GM12878 (cell line): ENCODE measurements around the gene EBLN2. TPM values are rescaled to one million over a fixed set of nuclear protein-coding genes. Genes with fewer than 3 reads are reported as not detected.

ENCODE experiments used
- ATAC-seq: fragments of 200-7000 bp; cut with Tn5 transposase; 3 replicates; pipeline ENCODE4 v1.9.1; 2020; ENCODE audit warnings: mild to moderate bottlenecking, moderate library complexity
- BruUV-seq: library from RNA; stranded (reverse); fragments of 400-500 nt; replicated peaks from 2 replicates; lab custom pipeline; 2021; lab: Mats Ljungman, UMichigan
- CTCF ChIA-PET: fragments of 300-600 bp; sonication (Branson Sonifier 250); formaldehyde crosslinking; extraction: SDS; loops from one replicate; lab custom pipeline; 2021; ENCODE audit warnings: inconsistent platforms; lab: Yijun Ruan, JAX
- POLR2A ChIA-PET: fragments of 350-600 bp; formaldehyde crosslinking; extraction: SDS; loops from one replicate; lab custom pipeline; 2021; ENCODE audit warnings: inconsistent platforms; lab: Charles Lee
- RAD21 ChIA-PET: fragments of 300-600 bp; sonication (Branson Sonifier 250); formaldehyde crosslinking; loops from one replicate; lab custom pipeline; 2023; ENCODE audit warnings: antibody characterized with exemption; ENCODE audit not compliant: unreplicated experiment; lab: Charles Lee
- SMC1A ChIA-PET: fragments of 300-600 bp; sonication (Branson Sonifier 250); formaldehyde crosslinking; loops from one replicate; lab custom pipeline; 2023; ENCODE audit not compliant: unreplicated experiment, uncharacterized antibody; lab: Charles Lee
- DNase-seq: peaks from one replicate; pipeline ENCODE4 v3.0.0-alpha.2; 2011; ENCODE audit warnings: low read depth, low spot score
- FAIRE-seq: peaks from 3 replicates; lab custom pipeline; 2011; peaks lifted over from hg19 to GRCh38; lab: Jason Lieb, UNC
- H2AFZ ChIP-seq: 2 replicates; pipeline ENCODE4 v1.6.0; 2011; ENCODE audit warnings: low read depth, low read length, control low read depth; ENCODE audit not compliant: control insufficient read depth
- H3K27ac ChIP-seq: 2 replicates; pipeline ENCODE4 v1.5.1; 2011; ENCODE audit warnings: control low read depth; ENCODE audit not compliant: control insufficient read depth, insufficient read depth
- H3K27me3 ChIP-seq, 2 experiments: replicated peaks in 1 of 2; 2 replicates each; pipeline versions ENCODE4 v1.6.0 to v1.6.1; 2011; ENCODE audit warnings: low read length in 1 of 2; ENCODE audit not compliant: control insufficient read depth in 2 of 2, insufficient read depth in 2 of 2
- H3K36me3 ChIP-seq, 2 experiments: 2 replicates each; pipeline ENCODE4 v1.5.1; 2011; ENCODE audit warnings: low read length in 1 of 2; ENCODE audit not compliant: control insufficient read depth in 2 of 2, insufficient read depth in 2 of 2
- H3K4me1 ChIP-seq: 2 replicates; pipeline ENCODE4 v1.6.1; 2011; ENCODE audit warnings: mild to moderate bottlenecking, low read length, moderate library complexity, mixed read lengths; ENCODE audit not compliant: control insufficient read depth, insufficient read depth
- H3K4me2 ChIP-seq: 2 replicates; pipeline ENCODE4 v1.6.0; 2011; ENCODE audit warnings: control low read depth; ENCODE audit not compliant: control insufficient read depth, insufficient read depth
- H3K4me3 ChIP-seq: fragments of 200-600 bp; sonication (generic); 2 replicates; pipeline ENCODE4 v1.5.1; 2016
- H3K79me2 ChIP-seq: 2 replicates; pipeline ENCODE4 v1.6.0; 2011; ENCODE audit warnings: low read length; ENCODE audit not compliant: control insufficient read depth, insufficient read depth
- H3K9ac ChIP-seq: 2 replicates; pipeline ENCODE4 v1.8.0; 2011; ENCODE audit warnings: low read length, control low read depth, mixed read lengths; ENCODE audit not compliant: control insufficient read depth, insufficient read depth
- H3K9me3 ChIP-seq: replicated peaks from 3 replicates; pipeline ENCODE4 v1.5.1; 2011; ENCODE audit warnings: mild to moderate bottlenecking, low read length; ENCODE audit not compliant: control insufficient read depth, insufficient read depth
- H4K20me1 ChIP-seq: 2 replicates; pipeline ENCODE4 v1.6.0; 2011; ENCODE audit not compliant: control insufficient read depth, insufficient read depth
- BCL11A ChIP-seq: IDR thresholded peaks from 2 replicates; pipeline ENCODE4 v1.6.1; 2011; ENCODE audit warnings: low read depth, low read length
- EGR1 ChIP-seq, 2 experiments: IDR thresholded peaks; 1 replicate in 1 of 2; 2 replicates in 1 of 2; pipeline ENCODE4 v1.6.1; 2011 to 2012; ENCODE audit warnings: low read depth in 2 of 2, low read length in 2 of 2, borderline replicate concordance in 1 of 2, mild to moderate bottlenecking in 1 of 2, moderate library complexity in 1 of 2
- ESRRA ChIP-seq: IDR thresholded peaks from 2 replicates; pipeline ENCODE4 v1.6.1; 2012; ENCODE audit warnings: mild to moderate bottlenecking, low read length, improper control_type of control experiment
- FOS ChIP-seq: IDR thresholded peaks from 3 replicates; pipeline ENCODE4 v1.6.1; 2011; ENCODE audit warnings: borderline replicate concordance; ENCODE audit not compliant: insufficient read length; ENCODE audit errors: extremely low read depth
- MYB ChIP-seq: fragments of 150-350 bp; IDR thresholded peaks from 2 replicates; pipeline ENCODE4 v1.6.1; 2014; ENCODE audit warnings: mild to moderate bottlenecking, low read depth, low read length, borderline replicate concordance
- NR2F1 ChIP-seq: fragments of 450-650 bp; conservative IDR thresholded peaks from 2 replicates; pipeline ENCODE4 v1.6.1; 2017; ENCODE audit warnings: mild to moderate bottlenecking
- NRF1 ChIP-seq: conservative IDR thresholded peaks from 2 replicates; pipeline ENCODE4 v1.6.1; 2011; ENCODE audit warnings: mild to moderate bottlenecking, low read depth, low read length, improper control_type of control experiment
- PKNOX1 ChIP-seq: fragments of 450-650 bp; IDR thresholded peaks from 2 replicates; pipeline ENCODE4 v1.6.1; 2016; ENCODE audit warnings: mild to moderate bottlenecking
- PML ChIP-seq: IDR thresholded peaks from 2 replicates; pipeline ENCODE4 v1.6.1; 2012; ENCODE audit warnings: low read length, inconsistent platforms
- POLR2A ChIP-seq: IDR thresholded peaks from 2 replicates; pipeline ENCODE4 v1.6.1; 2011; ENCODE audit warnings: low read depth, mild to moderate bottlenecking, low read length
- POLR2AphosphoS2 ChIP-seq: IDR thresholded peaks from 2 replicates; pipeline ENCODE4 v1.6.1; 2011; ENCODE audit warnings: low read depth, mild to moderate bottlenecking, low read length, improper control_type of control experiment, moderate library complexity
- POU2F2 ChIP-seq: IDR thresholded peaks from 3 replicates; pipeline ENCODE4 v1.6.1; 2011; ENCODE audit warnings: low read depth, mild to moderate bottlenecking, low read length, borderline replicate concordance
- SKIL ChIP-seq: fragments of 450-650 bp; IDR thresholded peaks from 2 replicates; pipeline ENCODE4 v1.6.1; 2017; ENCODE audit warnings: mild to moderate bottlenecking, low read depth, inconsistent platforms; ENCODE audit not compliant: poor library complexity, severe bottlenecking
- SUPT20H ChIP-seq: IDR thresholded peaks from 2 replicates; pipeline ENCODE4 v1.6.1; 2011; ENCODE audit warnings: low read depth, mild to moderate bottlenecking, low read length, moderate library complexity, borderline replicate concordance; ENCODE audit not compliant: control insufficient read depth
- USF2 ChIP-seq: IDR thresholded peaks from 2 replicates; pipeline ENCODE4 v1.6.1; 2011; ENCODE audit warnings: low read depth, low read length, improper control_type of control experiment, borderline replicate concordance
- ZBED1 ChIP-seq: IDR thresholded peaks from 2 replicates; pipeline ENCODE4 v1.6.1; 2016; ENCODE audit warnings: borderline replicate concordance
- ZNF274 ChIP-seq: IDR thresholded peaks from one replicate; pipeline ENCODE4 v1.8.0; 2011; ENCODE audit not compliant: insufficient read length, insufficient read depth
- WGBS: methylation state at CpG from one replicate; pipeline ENCODE4 v1.1.6; 2016; ENCODE audit warnings: low lambda C conversion rate; ENCODE audit not compliant: insufficient replicate concordance, insufficient coverage; ENCODE audit errors: missing lambda C conversion rate; 5-methylcytosine and 5-hydroxymethylcytosine counted together
- in situ Hi-C: fragments of 300-500 bp; cut with MboI; formaldehyde crosslinking; loops from 9 replicates; pipeline ENCODE4 v1.14.3; 2018; ENCODE audit warnings: mixed read lengths
- intact Hi-C: fragments of 100-400 bp; cut with micrococcal nuclease; formaldehyde crosslinking; loops from one replicate; pipeline ENCODE4 v1.14.2; 2022; ENCODE audit not compliant: unreplicated experiment
- polyA plus RNA-seq, 11 experiments: library from polyadenylated mRNA; depleted of rRNA in 4 of 11; unstranded in 6 of 11; stranded (reverse) in 5 of 11; fragments of >200 nt; fragmentation: Nextera tagmentation in 4 of 11; fragmentation: Illumina TruSeq in 1 of 11; extraction: Ambion mirVana in 4 of 11; extraction: Trizol in 1 of 11; gene quantifications; 1 replicate in 1 of 11; 2 replicates in 10 of 11; pipeline versions ENCODE4 v1.2.1 to v1.2.3, GENCODE V29; 2011 to 2016; ENCODE audit warnings: inconsistent platforms in 2 of 11, missing spikeins in 2 of 11, low read depth in 1 of 11
- total RNA-seq, 4 experiments: library from RNA; depleted of rRNA in 3 of 4; stranded (reverse); fragments of >200 nt in 3 of 4; fragmentation: Illumina TruSeq in 1 of 4; extraction: Trizol in 1 of 4; gene quantifications; 2 replicates each; pipeline versions ENCODE4 v1.2.1 to v1.2.3, GENCODE V29; 2013 to 2021
- TF ChIP-seq, protein P1 (sequence below): fragments of 450-650 bp; IDR thresholded peaks from 2 replicates; pipeline ENCODE4 v1.6.1; 2018; ENCODE audit warnings: mild to moderate bottlenecking, low read depth, moderate library complexity; ENCODE audit not compliant: partially characterized antibody

The EBLN2 gene
- total and polyA plus RNA-seq, 10 of the 15 experiments (the other 5 are each of a cell fraction or from before 2014, with no cell fraction given) = 0.84 to 6.8 (median 3.6) TPM

DNA sequence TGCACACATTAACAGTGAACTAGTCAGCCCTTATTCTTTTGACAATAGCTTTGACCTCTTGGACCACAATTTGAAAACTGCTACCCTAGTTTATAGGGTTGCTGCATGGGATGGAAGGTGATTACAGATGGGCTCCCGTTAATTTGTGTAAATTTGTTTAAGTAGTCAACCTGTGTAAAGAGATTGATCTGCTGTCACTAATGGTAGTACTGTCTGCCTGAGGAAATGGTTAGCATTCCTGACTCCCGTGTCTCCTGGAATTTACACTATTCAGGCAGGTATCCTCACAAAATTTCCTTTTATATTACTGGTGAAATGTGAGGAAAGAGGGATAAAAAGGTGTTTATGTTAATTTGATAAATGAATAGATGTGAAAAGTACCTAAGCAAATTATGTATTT lies 15.3 kb upstream of the EBLN2 start (continued):
- TF ChIP-seq MYB (no peak), NRF1 (no peak), POU2F2 (no peak), BCL11A (no peak), ZNF274 (no peak), POLR2A (no peak)
- TF ChIP-seq, all 136 proteins: peak for 0

- in situ Hi-C loops = no loop called here
- ATAC-seq (no peak), FAIRE-seq (no peak), DNase-seq (no peak)
- Histone ChIP-seq H3K27ac (no peak overlapping the region), H3K9me3 (no peaks in the 10 kb centered on the region), H2AFZ (no peak overlapping the region), H3K4me2 (no peak overlapping the region), H3K36me3 (peaks cover 3 to 15% of the 10 kb centered on the region in 2 experiments; a peak in 3 of 4 replicates), H3K4me3 (no peak overlapping the region), H3K27me3 (no peaks in the 10 kb centered on the region), H3K9ac (no peak overlapping the region), H4K20me1 (no peaks in the 10 kb centered on the region), H3K4me1 (peaks cover 2% of the 10 kb centered on the region; the same call in 1 of the 2 replicates), H3K79me2 (peaks cover 56% of the 10 kb centered on the region)
- ChIA-PET CTCF (interaction anchor here (1.0 to 1.5 kb wide), 3 partner anchors 24 to 52 kb away, joined by 3 to 4 read pairs (median 3); no protein-coding TSS in a partner anchor), SMC1A (interaction anchor here (1.1 kb wide), 1 partner anchor 109 kb away, joined by 4 read pairs; no protein-coding TSS in a partner anchor), RAD21 (no interaction called here), POLR2A (no interaction called here)
- WGBS = 77% methylated on average over 10 of the region's 10 CpGs
- no TSS peak for BruUV-seq
- intact Hi-C loops = no loop called here
- TF ChIP-seq NR2F1 = no peak
- no peak for TF ChIP-seq SUPT20H
- no peak for TF ChIP-seq SKIL
- TF ChIP-seq ESRRA = no peak
- TF ChIP-seq FOS = no peak
- TF ChIP-seq POLR2AphosphoS2 = no peak
- no peak for TF ChIP-seq PML
- no peak for TF ChIP-seq PKNOX1
- TF ChIP-seq ZBED1 = no peak
- no peak for TF ChIP-seq EGR1 (IDR thresholded peaks at IDR 0.05; ENCODE audit: borderline replicate concordance in 1 of 2, low read depth in 2 of 2, low read length in 2 of 2)
- no peak for TF ChIP-seq USF2
- TF ChIP-seq, protein P1, sequence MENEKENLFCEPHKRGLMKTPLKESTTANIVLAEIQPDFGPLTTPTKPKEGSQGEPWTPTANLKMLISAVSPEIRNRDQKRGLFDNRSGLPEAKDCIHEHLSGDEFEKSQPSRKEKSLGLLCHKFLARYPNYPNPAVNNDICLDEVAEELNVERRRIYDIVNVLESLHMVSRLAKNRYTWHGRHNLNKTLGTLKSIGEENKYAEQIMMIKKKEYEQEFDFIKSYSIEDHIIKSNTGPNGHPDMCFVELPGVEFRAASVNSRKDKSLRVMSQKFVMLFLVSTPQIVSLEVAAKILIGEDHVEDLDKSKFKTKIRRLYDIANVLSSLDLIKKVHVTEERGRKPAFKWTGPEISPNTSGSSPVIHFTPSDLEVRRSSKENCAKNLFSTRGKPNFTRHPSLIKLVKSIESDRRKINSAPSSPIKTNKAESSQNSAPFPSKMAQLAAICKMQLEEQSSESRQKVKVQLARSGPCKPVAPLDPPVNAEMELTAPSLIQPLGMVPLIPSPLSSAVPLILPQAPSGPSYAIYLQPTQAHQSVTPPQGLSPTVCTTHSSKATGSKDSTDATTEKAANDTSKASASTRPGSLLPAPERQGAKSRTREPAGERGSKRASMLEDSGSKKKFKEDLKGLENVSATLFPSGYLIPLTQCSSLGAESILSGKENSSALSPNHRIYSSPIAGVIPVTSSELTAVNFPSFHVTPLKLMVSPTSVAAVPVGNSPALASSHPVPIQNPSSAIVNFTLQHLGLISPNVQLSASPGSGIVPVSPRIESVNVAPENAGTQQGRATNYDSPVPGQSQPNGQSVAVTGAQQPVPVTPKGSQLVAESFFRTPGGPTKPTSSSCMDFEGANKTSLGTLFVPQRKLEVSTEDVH = no peak
Measured at GRCh38 chr3:73049319-73049718, 12.1 kb upstream of the EBLN2 start.
